ENCODE measurements around the gene COL5A1.

- TF ChIP-seq CTCF (IDR thresholded peaks at IDR 0.05) (no peak), POLR2A (IDR thresholded peaks at IDR 0.05) (no peak), EP300 (IDR thresholded peaks at IDR 0.05) (no peak)
These were observed 228.1 kb downstream of the COL5A1 start for GRCh38 chr9:134869554-134870300.

Data from tibial nerve (tissue), 4 donors.